NT2/D1 (cell line): Measurements from ENCODE around the gene ZIK1.

ENCODE experiments used
- YY1 ChIP-seq: IDR thresholded peaks from 2 replicates; pipeline ENCODE4 v1.6.1; 2011; ENCODE audit not compliant: insufficient read length, insufficient read depth
- ZNF274 ChIP-seq: IDR thresholded peaks from 2 replicates; pipeline ENCODE4 v1.6.1; 2011; ENCODE audit warnings: mild to moderate bottlenecking, low read depth, low read length

GRCh38 chr19:57599377-57599760, 15.4 kb downstream of the ZIK1 start:
- no peak for TF ChIP-seq ZNF274
- no peak for TF ChIP-seq YY1
